ENCODE measurements around the gene HGD. TPM values are rescaled to one million over a fixed set of nuclear protein-coding genes. Genes with fewer than 3 reads are reported as not detected.
"Not testable (repeated sequence)": the region's sequence is repeated elsewhere in the genome, so short reads cannot be mapped to it uniquely, and the experiment has no call there.

Gene HGD
- total RNA-seq, 1 experiment from 2014 or later = not detected

DNA sequence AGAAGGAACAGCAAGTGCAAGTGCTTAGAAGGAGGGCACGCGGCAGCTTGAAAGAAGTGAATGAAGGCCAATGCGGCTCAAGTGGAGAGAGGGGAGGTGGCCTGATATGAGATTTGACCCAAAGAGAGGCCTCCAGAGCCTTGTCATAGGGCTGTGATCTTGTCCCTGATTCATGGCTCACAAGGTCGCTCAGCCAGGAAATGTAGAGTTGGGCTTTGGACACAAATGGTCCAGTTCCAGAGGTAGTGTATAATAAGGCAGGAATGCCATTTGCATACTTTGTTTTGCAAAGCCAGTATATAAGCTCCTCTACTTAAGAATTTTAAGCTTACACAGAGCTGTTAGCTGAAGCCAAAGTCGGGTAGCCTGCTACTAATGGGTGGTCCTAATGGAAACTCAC lies 33.7 kb downstream of the HGD start:
- in situ Hi-C loops (cut with HindIII; ENCODE audit: low pct_unique_long_range_greater_than_20kb, low sequenced_read_pairs) = no loop called here
- no peak for DNase-seq (ENCODE audit: low read depth, low spot score)

GRCh38 chr3:120646771-120647432 lies 35.1 kb downstream of the HGD start:
- in situ Hi-C loops (cut with HindIII; ENCODE audit: low pct_unique_long_range_greater_than_20kb, low sequenced_read_pairs) = no loop called here
- no peak for DNase-seq (ENCODE audit: low read depth, low spot score)

GRCh38 chr3:120645083-120645845 lies 36.8 kb downstream of the HGD start:
- in situ Hi-C loops (cut with HindIII; ENCODE audit: low pct_unique_long_range_greater_than_20kb, low sequenced_read_pairs) = no loop called here
- no peak for DNase-seq (ENCODE audit: low read depth, low spot score)

DNA sequence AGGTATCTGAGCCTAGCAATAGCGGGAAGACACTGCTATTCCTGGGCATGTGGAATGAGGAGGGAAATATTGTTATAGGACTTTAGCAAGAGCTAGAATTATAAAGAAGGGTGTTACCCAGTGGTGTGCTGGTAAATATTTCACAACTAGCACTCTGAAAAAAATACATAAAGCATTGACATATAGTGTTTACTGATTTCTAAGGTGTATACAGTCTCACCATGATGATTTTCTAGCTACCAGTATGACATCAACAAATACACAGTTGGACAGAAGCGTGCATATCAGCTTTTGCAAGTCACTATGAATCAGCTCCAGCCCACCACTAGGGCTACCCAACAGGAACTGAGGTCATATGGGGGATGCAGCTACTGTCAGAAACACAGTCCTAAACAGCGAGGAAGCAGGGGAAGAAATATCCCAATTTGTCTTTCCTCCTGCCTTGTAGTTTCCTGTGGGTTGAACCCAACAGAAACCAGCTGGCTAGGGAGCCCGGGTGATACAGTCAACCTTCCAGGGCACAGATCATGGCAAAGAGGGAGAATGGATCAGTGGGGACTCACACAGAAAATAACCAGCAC lies 39.6 kb downstream of the HGD start:
- in situ Hi-C loops (cut with HindIII; ENCODE audit: low pct_unique_long_range_greater_than_20kb, low sequenced_read_pairs) = no loop called here
- DNase-seq (ENCODE audit: low read depth, low spot score) = no peak

GRCh38 chr3:120641696-120642246 lies 40.3 kb downstream of the HGD start:
- no peak for DNase-seq (ENCODE audit: low read depth, low spot score)
- in situ Hi-C loops (cut with HindIII; ENCODE audit: low pct_unique_long_range_greater_than_20kb, low sequenced_read_pairs) = no loop called here

DNA sequence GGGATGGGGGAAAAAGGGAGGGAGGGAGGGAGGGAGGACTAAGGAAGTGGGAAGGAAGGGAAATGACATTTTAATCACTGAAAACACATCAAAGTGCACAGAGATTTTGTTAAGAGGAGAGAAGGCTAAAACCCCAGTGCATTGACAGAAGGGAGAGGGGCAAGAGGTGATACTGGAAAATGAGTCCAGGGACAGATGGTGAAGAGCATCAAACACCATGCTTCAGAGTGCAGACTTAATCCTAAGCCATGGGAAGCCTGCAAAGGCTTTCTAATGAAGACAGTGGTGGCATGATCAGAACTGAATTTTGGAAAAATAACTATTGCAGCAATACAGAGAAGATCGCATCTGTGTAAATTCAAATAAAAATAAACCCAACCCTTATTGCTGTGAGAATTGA lies 41.8 kb downstream of the HGD start:
- no peak for DNase-seq (ENCODE audit: low read depth, low spot score)
- in situ Hi-C loops (cut with HindIII; ENCODE audit: low pct_unique_long_range_greater_than_20kb, low sequenced_read_pairs) = no loop called here

DNA sequence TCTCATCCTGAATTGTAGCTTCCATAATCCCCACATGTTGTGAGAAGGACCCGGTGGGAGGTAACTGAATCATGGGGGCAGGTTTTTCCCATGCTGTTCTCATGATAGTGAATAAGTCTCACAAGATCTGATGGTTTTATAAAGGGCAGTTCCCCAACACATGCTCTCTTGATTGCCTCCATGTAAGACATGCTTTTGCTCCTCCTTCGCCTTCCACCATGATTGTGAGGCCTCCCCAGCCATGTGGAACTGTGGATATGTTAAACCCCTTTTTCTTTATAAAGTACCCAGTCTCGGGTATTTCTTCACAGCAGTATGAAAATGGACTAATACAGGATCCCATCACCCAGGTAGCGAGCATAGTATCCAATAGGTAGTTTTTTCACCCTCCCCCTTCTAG lies 43.2 kb downstream of the HGD start:
- DNase-seq (ENCODE audit: low read depth, low spot score); in situ Hi-C loops (cut with HindIII; ENCODE audit: low pct_unique_long_range_greater_than_20kb, low sequenced_read_pairs): not testable (repeated sequence)

- in situ Hi-C loops (cut with HindIII; ENCODE audit: low pct_unique_long_range_greater_than_20kb, low sequenced_read_pairs) = no loop called here
- DNase-seq (ENCODE audit: low read depth, low spot score) = no peak
Measured at GRCh38 chr3:120637851-120638559, 44.0 kb downstream of the HGD start.

DNA sequence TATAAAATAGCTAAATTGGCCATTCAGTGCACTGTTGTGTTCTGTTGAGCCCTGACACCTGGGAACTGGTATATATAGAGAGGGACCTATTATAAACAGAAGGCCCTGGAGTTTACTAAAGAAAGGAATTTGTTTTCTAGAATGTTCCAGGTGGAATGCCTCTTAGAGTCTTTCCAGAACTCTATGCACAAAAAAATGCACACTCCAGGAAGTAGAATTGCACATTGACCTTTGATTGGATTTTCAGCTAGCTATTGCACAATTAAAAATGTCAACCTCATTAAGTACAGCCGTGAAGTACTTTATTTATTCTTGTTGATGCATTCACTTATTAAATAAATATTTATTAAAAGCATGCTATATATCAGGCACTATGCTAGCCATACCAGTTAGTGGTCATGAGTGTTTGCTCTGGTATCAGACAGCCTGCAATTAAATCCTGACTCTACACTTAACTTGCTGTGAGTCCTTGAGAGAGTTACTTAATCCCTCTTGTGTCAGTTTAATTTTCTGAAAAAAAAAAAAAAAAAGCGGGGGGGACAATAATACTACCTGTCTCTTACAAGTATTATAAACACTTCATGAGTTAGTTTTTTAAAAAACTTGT lies 45.1 kb downstream of the HGD start:
- in situ Hi-C loops (cut with HindIII; ENCODE audit: low pct_unique_long_range_greater_than_20kb, low sequenced_read_pairs) = no loop called here
- no peak for DNase-seq (ENCODE audit: low read depth, low spot score)

GRCh38 chr3:120634539-120634938 lies 47.5 kb downstream of the HGD start:
- in situ Hi-C loops (cut with HindIII; ENCODE audit: low pct_unique_long_range_greater_than_20kb, low sequenced_read_pairs) = no loop called here
- DNase-seq (ENCODE audit: low read depth, low spot score) = no peak

DNA sequence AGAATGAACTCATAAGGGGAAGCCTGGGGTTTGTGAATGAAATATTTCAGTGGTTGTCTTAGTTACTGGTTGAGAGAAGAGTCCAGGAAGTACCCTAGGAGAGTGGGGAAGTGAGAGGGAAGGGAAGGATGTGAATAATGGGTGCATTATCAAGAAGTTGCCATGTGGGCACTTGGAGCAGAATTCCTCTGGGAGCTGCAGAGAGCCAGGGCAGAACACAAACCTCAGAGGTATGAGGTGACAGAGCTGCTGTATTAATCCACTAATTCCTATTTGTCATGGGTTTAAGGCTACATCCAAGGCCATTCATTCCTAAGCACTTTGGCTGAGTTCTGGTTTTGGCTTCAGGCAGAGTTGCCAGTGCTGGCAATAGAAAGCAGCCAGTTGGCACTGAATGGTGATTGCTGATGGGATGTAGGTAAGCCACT lies 56.9 kb downstream of the HGD start:
- DNase-seq (ENCODE audit: low read depth, low spot score) = peak; percentile 52

DNA sequence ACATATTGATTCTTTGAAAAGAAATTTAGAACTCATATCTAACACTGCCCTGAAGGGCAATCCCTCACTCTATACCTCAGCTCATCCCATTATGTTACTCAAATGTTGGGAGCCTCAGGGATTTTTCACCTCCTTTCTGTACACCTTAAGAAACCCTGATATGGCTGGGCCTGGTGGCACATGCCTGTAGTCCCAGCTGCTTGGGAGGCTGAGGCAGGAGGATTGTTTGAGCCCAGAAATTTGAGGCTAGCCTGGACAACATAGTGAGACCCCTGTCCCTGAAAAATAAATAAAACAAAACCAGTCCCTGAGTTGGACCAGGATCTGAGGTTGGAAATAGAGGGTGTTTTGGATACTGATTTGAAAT lies 58.3 kb downstream of the HGD start:
- DNase-seq (ENCODE audit: low read depth, low spot score) = no peak
- in situ Hi-C loops (cut with HindIII; ENCODE audit: low pct_unique_long_range_greater_than_20kb, low sequenced_read_pairs) = no loop called here

More for the DNA sequence above, 56.9 kb downstream of the HGD start:
- in situ Hi-C loops (cut with HindIII; ENCODE audit: low pct_unique_long_range_greater_than_20kb, low sequenced_read_pairs) = no loop called here

- peak; percentile 67 for DNase-seq (ENCODE audit: low read depth, low spot score)
- in situ Hi-C loops (cut with HindIII; ENCODE audit: low pct_unique_long_range_greater_than_20kb, low sequenced_read_pairs) = no loop called here
Measured at GRCh38 chr3:120622870-120623726, 58.9 kb downstream of the HGD start.

GRCh38 chr3:120622457-120622856 lies 59.6 kb downstream of the HGD start:
- in situ Hi-C loops (cut with HindIII; ENCODE audit: low pct_unique_long_range_greater_than_20kb, low sequenced_read_pairs) = no loop called here
- no peak for DNase-seq (ENCODE audit: low read depth, low spot score)

GRCh38 chr3:120616745-120617144 lies 65.3 kb downstream of the HGD start:
- DNase-seq (ENCODE audit: low read depth, low spot score); in situ Hi-C loops (cut with HindIII; ENCODE audit: low pct_unique_long_range_greater_than_20kb, low sequenced_read_pairs): not testable (repeated sequence)

GRCh38 chr3:120615847-120616609 lies 66.0 kb downstream of the HGD start:
- in situ Hi-C loops (cut with HindIII; ENCODE audit: low pct_unique_long_range_greater_than_20kb, low sequenced_read_pairs) = no loop called here
- no peak for DNase-seq (ENCODE audit: low read depth, low spot score)
